Fibroblast of lung (primary cell): Measurements from ENCODE around the gene HSD17B3. TPM values are rescaled to one million over a fixed set of nuclear protein-coding genes. Genes with fewer than 3 reads are reported as not detected.

Source experiments
- DNase-seq, 2 donors: peaks; one replicate each; pipeline versions ENCODE4 v3.0.0 to v3.0.0-alpha.2; 2010; ENCODE audit warnings: low read depth in 2 of 2
- H2AFZ ChIP-seq: 2 replicates; pipeline ENCODE4 v1.5.1; 2012; ENCODE audit warnings: low read length, control low read depth, inconsistent platforms
- H3K27ac ChIP-seq: 2 replicates; pipeline ENCODE4 v1.5.1; 2011; ENCODE audit warnings: low read length, control low read depth; ENCODE audit not compliant: insufficient read depth
- H3K27me3 ChIP-seq: 2 replicates; pipeline ENCODE4 v1.5.1; 2011; ENCODE audit warnings: mild to moderate bottlenecking, low read length; ENCODE audit not compliant: control insufficient read depth, insufficient read depth
- H3K36me3 ChIP-seq: 2 replicates; pipeline ENCODE4 v1.5.1; 2011; ENCODE audit warnings: low read length; ENCODE audit not compliant: control insufficient read depth, insufficient read depth
- H3K4me1 ChIP-seq: 2 replicates; pipeline ENCODE4 v1.5.1; 2011; ENCODE audit warnings: low read length; ENCODE audit not compliant: control insufficient read depth, insufficient read depth; ENCODE audit errors: extremely low read depth
- H3K4me2 ChIP-seq: 2 replicates; pipeline ENCODE4 v1.5.1; 2011; ENCODE audit warnings: low read length, control low read depth; ENCODE audit not compliant: insufficient read depth; ENCODE audit errors: extremely low read depth
- H3K4me3 ChIP-seq, 4 experiments: fragments of 200-600 bp in 1 of 4; sonication (generic) in 1 of 4; replicated peaks in 1 of 4; 2 replicates each; pipeline ENCODE4 v1.5.1; 2011 to 2016; ENCODE audit warnings: low read length in 4 of 4, low read depth in 3 of 4, mild to moderate bottlenecking in 3 of 4, control low read depth in 2 of 4, inconsistent platforms in 1 of 4, mixed read lengths in 1 of 4; ENCODE audit not compliant: insufficient read depth in 1 of 4; ENCODE audit errors: control extremely low read depth in 1 of 4
- H3K79me2 ChIP-seq: 2 replicates; pipeline ENCODE4 v1.5.1; 2012; ENCODE audit warnings: mild to moderate bottlenecking, low read length, inconsistent platforms; ENCODE audit not compliant: control insufficient read depth, insufficient read depth
- H3K9ac ChIP-seq: 2 replicates; pipeline ENCODE4 v1.5.1; 2011; ENCODE audit warnings: mild to moderate bottlenecking, low read length, control low read depth; ENCODE audit not compliant: insufficient read depth
- H3K9me3 ChIP-seq: 2 replicates; pipeline ENCODE4 v1.5.1; 2012; ENCODE audit warnings: low read depth, low read length; ENCODE audit not compliant: control insufficient read depth, insufficient read depth
- H4K20me1 ChIP-seq: 2 replicates; pipeline ENCODE4 v1.5.1; 2011; ENCODE audit warnings: low read length; ENCODE audit not compliant: control insufficient read depth, insufficient read depth; ENCODE audit errors: extremely low read depth
- EZH2 ChIP-seq: IDR thresholded peaks from 2 replicates; pipeline ENCODE4 v1.5.1; 2012; ENCODE audit warnings: low read length, control low read depth, mild to moderate bottlenecking; ENCODE audit errors: missing control alignments
- polyA minus RNA-seq: library from RNA; depleted of rRNA, polyadenylated mRNA; stranded (reverse); fragments of >200 nt; gene quantifications from 2 replicates; pipeline ENCODE4 v1.2.3, GENCODE V29; 2011; ENCODE audit warnings: low replicate concordance
- polyA plus RNA-seq, 2 donors: library from polyadenylated mRNA; depleted of rRNA in 1 of 2; stranded (reverse) in 1 of 2; unstranded in 1 of 2; fragments of >200 nt; gene quantifications; 2 replicates each; pipeline ENCODE4 v1.2.1, GENCODE V29; 2011 to 2012; ENCODE audit warnings: missing spikeins in 1 of 2
- total RNA-seq: library from RNA; depleted of rRNA; stranded (reverse); fragments of >200 nt; gene quantifications from 2 replicates; pipeline ENCODE4 v1.2.1, GENCODE V29; 2014
- TF ChIP-seq, protein P1 (sequence below), 2 donors: IDR thresholded peaks in 1 of 2; conservative IDR thresholded peaks in 1 of 2; 1 replicate in 1 of 2; 2 replicates in 1 of 2; pipeline ENCODE4 v1.5.1; 2011 to 2012; ENCODE audit warnings: low read length in 2 of 2, control low read depth in 1 of 2, inconsistent platforms in 1 of 2, low read depth in 1 of 2, mild to moderate bottlenecking in 1 of 2

HSD17B3 gene
- total RNA-seq (0.17 TPM in 1 of 2 replicates, not detected in the other), polyA plus RNA-seq (not detected in 2 replicates), polyA minus RNA-seq (not detected in 2 replicates)
- not detected in 2 replicates for polyA plus RNA-seq (2012)

GRCh38 chr9:96302021-96302420, at the start of gene HSD17B3:
HSD17B3 (minus strand) TSS chr9:96302176; CDS start chr9:96302104, 72 bp downstream.
- no peaks in the 10 kb centered on the region for H3K27me3 ChIP-seq
- H3K9ac ChIP-seq: no peak within 1 kb of the TSS
- H3K79me2 ChIP-seq: no peaks in the 10 kb centered on the region
- peak in 1 of 2 donors; percentile 27 for DNase-seq
- no peak within 1 kb of the TSS for H3K4me3 ChIP-seq
- no peaks in the 10 kb centered on the region for H3K4me1 ChIP-seq
- TF ChIP-seq, protein P1, sequence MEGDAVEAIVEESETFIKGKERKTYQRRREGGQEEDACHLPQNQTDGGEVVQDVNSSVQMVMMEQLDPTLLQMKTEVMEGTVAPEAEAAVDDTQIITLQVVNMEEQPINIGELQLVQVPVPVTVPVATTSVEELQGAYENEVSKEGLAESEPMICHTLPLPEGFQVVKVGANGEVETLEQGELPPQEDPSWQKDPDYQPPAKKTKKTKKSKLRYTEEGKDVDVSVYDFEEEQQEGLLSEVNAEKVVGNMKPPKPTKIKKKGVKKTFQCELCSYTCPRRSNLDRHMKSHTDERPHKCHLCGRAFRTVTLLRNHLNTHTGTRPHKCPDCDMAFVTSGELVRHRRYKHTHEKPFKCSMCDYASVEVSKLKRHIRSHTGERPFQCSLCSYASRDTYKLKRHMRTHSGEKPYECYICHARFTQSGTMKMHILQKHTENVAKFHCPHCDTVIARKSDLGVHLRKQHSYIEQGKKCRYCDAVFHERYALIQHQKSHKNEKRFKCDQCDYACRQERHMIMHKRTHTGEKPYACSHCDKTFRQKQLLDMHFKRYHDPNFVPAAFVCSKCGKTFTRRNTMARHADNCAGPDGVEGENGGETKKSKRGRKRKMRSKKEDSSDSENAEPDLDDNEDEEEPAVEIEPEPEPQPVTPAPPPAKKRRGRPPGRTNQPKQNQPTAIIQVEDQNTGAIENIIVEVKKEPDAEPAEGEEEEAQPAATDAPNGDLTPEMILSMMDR (conservative IDR thresholded peaks at IDR 0.05 in 1 of 2, IDR thresholded peaks at IDR 0.05 in 1 of 2; ENCODE audit: low read depth in 1 of 2, low read length in 2 of 2): no peak
- TF ChIP-seq EZH2: no peak
- H3K4me2 ChIP-seq: no peak within 1 kb of the TSS
- H2AFZ ChIP-seq: no peak within 1 kb of the TSS
- H3K27ac ChIP-seq: no peak within 1 kb of the TSS
- H3K36me3 ChIP-seq: no peaks in the 10 kb centered on the region
- no peaks in the 10 kb centered on the region for H4K20me1 ChIP-seq
- no peaks in the 10 kb centered on the region for H3K9me3 ChIP-seq

- Histone ChIP-seq H3K79me2 (no peaks in the 10 kb centered on the region), H2AFZ (no peak overlapping the region), H3K4me2 (no peak overlapping the region), H3K4me3 (no peak overlapping the region), H3K4me1 (no peaks in the 10 kb centered on the region), H4K20me1 (no peaks in the 10 kb centered on the region), H3K9ac (no peak overlapping the region), H3K36me3 (peaks cover 2% of the 10 kb centered on the region), H3K27me3 (no peaks in the 10 kb centered on the region), H3K27ac (no peak overlapping the region), H3K9me3 (no peaks in the 10 kb centered on the region)
- DNase-seq: no peak
- TF ChIP-seq, protein P1 (conservative IDR thresholded peaks at IDR 0.05 in 1 of 2, IDR thresholded peaks at IDR 0.05 in 1 of 2; ENCODE audit: low read depth in 1 of 2, low read length in 2 of 2): no peak
- no peak for TF ChIP-seq EZH2
These were observed 48.9 kb upstream of the HSD17B3 start for GRCh38 chr9:96350866-96351265.

GRCh38 chr9:96348261-96348660, 46.3 kb upstream of the HSD17B3 start:
- H3K27me3 ChIP-seq: no peaks in the 10 kb centered on the region
- H3K9ac ChIP-seq: no peak overlapping the region
- peaks cover 2% of the 10 kb centered on the region for H3K36me3 ChIP-seq
- H3K4me3 ChIP-seq: no peak overlapping the region
- H3K9me3 ChIP-seq: no peaks in the 10 kb centered on the region
- H3K4me1 ChIP-seq: peaks cover 7% of the 10 kb centered on the region
- H3K79me2 ChIP-seq: no peaks in the 10 kb centered on the region
- no peak overlapping the region for H3K4me2 ChIP-seq
- H3K27ac ChIP-seq: no peak overlapping the region
- DNase-seq: no peak
- no peak for TF ChIP-seq EZH2
- TF ChIP-seq, protein P1 (conservative IDR thresholded peaks at IDR 0.05 in 1 of 2, IDR thresholded peaks at IDR 0.05 in 1 of 2; ENCODE audit: low read depth in 1 of 2, low read length in 2 of 2): no peak
- H2AFZ ChIP-seq: no peak overlapping the region
- no peaks in the 10 kb centered on the region for H4K20me1 ChIP-seq
